Smooth muscle cell (in vitro differentiated cells): Measurements from ENCODE around the gene SLC7A14. TPM values are rescaled to one million over a fixed set of nuclear protein-coding genes. Genes with fewer than 3 reads are reported as not detected.

Source experiments
- DNase-seq: peaks from one replicate; lab custom pipeline; 2025; ENCODE audit not compliant: unreplicated experiment; lab: John Stamatoyannopoulos, UW
- H2AFZ ChIP-seq: fragments of 200-600 bp; sonication (generic); 2 replicates; pipeline ENCODE4 v1.6.0; 2016; ENCODE audit warnings: antibody characterized with exemption, low read depth, mild to moderate bottlenecking
- H3F3A ChIP-seq: fragments of 200-600 bp; sonication (generic); 2 replicates; pipeline ENCODE4 v1.6.0; 2017; ENCODE audit warnings: antibody characterized with exemption, low read depth
- H3K27ac ChIP-seq: fragments of 200-600 bp; sonication (generic); 2 replicates; pipeline ENCODE4 v1.5.1; 2016; ENCODE audit warnings: low read depth, mild to moderate bottlenecking
- H3K27me3 ChIP-seq: fragments of 200-600 bp; sonication (generic); 2 replicates; pipeline ENCODE4 v1.6.1; 2016; ENCODE audit warnings: low read depth, mild to moderate bottlenecking
- H3K36me3 ChIP-seq: fragments of 200-600 bp; sonication (generic); 2 replicates; pipeline ENCODE4 v1.5.1; 2016; ENCODE audit warnings: low read depth
- H3K4me1 ChIP-seq: fragments of 200-600 bp; sonication (generic); 2 replicates; pipeline ENCODE4 v1.5.1; 2016; ENCODE audit warnings: low read depth
- H3K4me2 ChIP-seq: fragments of 200-600 bp; sonication (generic); 2 replicates; pipeline ENCODE4 v1.6.0; 2016; ENCODE audit warnings: mild to moderate bottlenecking
- H3K4me3 ChIP-seq: fragments of 200-600 bp; sonication (generic); 2 replicates; pipeline ENCODE4 v1.5.1; 2016; ENCODE audit warnings: mild to moderate bottlenecking
- H3K79me2 ChIP-seq: fragments of 200-600 bp; sonication (generic); 2 replicates; pipeline ENCODE4 v1.6.0; 2016; ENCODE audit warnings: low read depth, mild to moderate bottlenecking
- H3K9ac ChIP-seq: fragments of 200-600 bp; sonication (generic); 2 replicates; pipeline ENCODE4 v1.6.0; 2016; ENCODE audit warnings: low read depth
- H3K9me3 ChIP-seq: fragments of 200-600 bp; sonication (generic); replicated peaks from 2 replicates; pipeline ENCODE4 v1.5.1; 2016; ENCODE audit warnings: low read depth
- H4K20me1 ChIP-seq: fragments of 200-600 bp; sonication (generic); 2 replicates; pipeline ENCODE4 v1.6.0; 2016; ENCODE audit warnings: low read depth
- CTCF ChIP-seq: fragments of 200-600 bp; sonication (generic); IDR thresholded peaks from 2 replicates; pipeline ENCODE4 v1.5.1; 2017; ENCODE audit warnings: borderline replicate concordance, mild to moderate bottlenecking, antibody characterized with exemption; ENCODE audit not compliant: insufficient read depth, poor library complexity, severe bottlenecking
- WGBS: methylation state at CpG from one replicate; pipeline ENCODE4 v1.1.7; 2016; ENCODE audit warnings: low lambda C conversion rate; 5-methylcytosine and 5-hydroxymethylcytosine counted together
- polyA plus RNA-seq: library from polyadenylated mRNA; unstranded; fragments of >200 nt; fragmentation: Nextera tagmentation; extraction: Ambion mirVana; gene quantifications from 2 replicates; pipeline ENCODE4 v1.2.1, GENCODE V29; 2016
- total RNA-seq: library from RNA; depleted of rRNA; stranded (reverse); fragments of >200 nt; gene quantifications from 2 replicates; pipeline ENCODE4 v1.2.3, GENCODE V29; 2014

Gene SLC7A14
- total and polyA plus RNA-seq, 2 experiments from 2014 or later = not detected

- peaks cover 2% of the 10 kb centered on the region for H3F3A ChIP-seq
- no peaks in the 10 kb centered on the region for H3K36me3 ChIP-seq
- no peaks in the 10 kb centered on the region for H4K20me1 ChIP-seq
- no peak overlapping the region for H3K9ac ChIP-seq
- H3K4me1 ChIP-seq = peaks cover 15% of the 10 kb centered on the region
- DNase-seq = no peak
- H3K4me3 ChIP-seq = no peak overlapping the region
- no peak overlapping the region for H2AFZ ChIP-seq
- H3K27me3 ChIP-seq = no peaks in the 10 kb centered on the region
- no peaks in the 10 kb centered on the region for H3K9me3 ChIP-seq
- no peak overlapping the region for H3K4me2 ChIP-seq
- H3K27ac ChIP-seq = no peak overlapping the region
- 85% methylated on average over 11 of the region's 11 CpGs for WGBS
- TF ChIP-seq CTCF = no peak
- no peaks in the 10 kb centered on the region for H3K79me2 ChIP-seq
These were observed 160.2 kb downstream of the SLC7A14 start for GRCh38 chr3:170425491-170426239.

GRCh38 chr3:170424879-170425278 lies 161.0 kb downstream of the SLC7A14 start:
- Histone ChIP-seq H3K36me3 (no peaks in the 10 kb centered on the region), H2AFZ (no peak overlapping the region), H3K4me3 (no peak overlapping the region), H3K79me2 (no peaks in the 10 kb centered on the region), H4K20me1 (no peaks in the 10 kb centered on the region), H3K4me1 (peaks cover 13% of the 10 kb centered on the region), H3K27ac (no peak overlapping the region), H3K27me3 (peaks cover 2% of the 10 kb centered on the region), H3K4me2 (no peak overlapping the region), H3F3A (peaks cover 9% of the 10 kb centered on the region), H3K9me3 (no peaks in the 10 kb centered on the region), H3K9ac (no peak overlapping the region)
- no peak for TF ChIP-seq CTCF
- 89% methylated on average over 8 of the region's 8 CpGs for WGBS
- DNase-seq = no peak

GRCh38 chr3:170423001-170423615 lies 162.8 kb downstream of the SLC7A14 start:
- peaks cover 19% of the 10 kb centered on the region for H3K27me3 ChIP-seq
- H4K20me1 ChIP-seq = no peaks in the 10 kb centered on the region
- H3K36me3 ChIP-seq = no peaks in the 10 kb centered on the region
- no peak for DNase-seq
- no peak overlapping the region for H3K4me2 ChIP-seq
- H3K4me1 ChIP-seq = peaks cover 4% of the 10 kb centered on the region
- no peak overlapping the region for H3K27ac ChIP-seq
- no peaks in the 10 kb centered on the region for H3K79me2 ChIP-seq
- TF ChIP-seq CTCF = no peak
- no peaks in the 10 kb centered on the region for H3K9me3 ChIP-seq
- H3K9ac ChIP-seq = no peak overlapping the region
- 92% methylated on average over 8 of the region's 8 CpGs for WGBS
- H2AFZ ChIP-seq = no peak overlapping the region
- H3F3A ChIP-seq = peaks cover 9% of the 10 kb centered on the region
- H3K4me3 ChIP-seq = no peak overlapping the region
